ENCODE results near the gene CEP131. TPM values are rescaled to one million over a fixed set of nuclear protein-coding genes. Genes with fewer than 3 reads are reported as not detected.

CEP131 gene
- total RNA-seq, 4 donors from 2014 or later: 5.5 to 8.1 (median 6.0) TPM

- Histone ChIP-seq H3K36me3 (no peaks in the 10 kb centered on the region), H3K4me1 (peaks cover 7 to 11% (median 8%) of the 10 kb centered on the region in 3 donors), H3K27me3 (peaks cover 0 to 17% (median 0%) of the 10 kb centered on the region in 4 donors), H3K9me3 (no peaks in the 10 kb centered on the region), H3K27ac (no peak overlapping the region), H3K4me3 (no peak overlapping the region)
- intact Hi-C loops (cut with DNase I): no loop called here
- no peak for DNase-seq
- WGBS, 2 donors: 30 to 60% methylated on average over 2 of the region's 11 CpGs
- TF ChIP-seq POLR2A (IDR thresholded peaks at IDR 0.05) (no peak), CTCF (IDR thresholded peaks at IDR 0.05) (no peak)
These were observed 79.6 kb downstream of the CEP131 start for GRCh38 chr17:81143200-81143527.

GRCh38 chr17:81142301-81143199 is 80.2 kb downstream of the CEP131 start:
- Histone ChIP-seq H3K4me1 (peaks cover 7 to 11% (median 8%) of the 10 kb centered on the region in 3 donors), H3K9me3 (no peaks in the 10 kb centered on the region), H3K36me3 (no peaks in the 10 kb centered on the region), H3K27me3 (peaks cover 0 to 16% (median 0%) of the 10 kb centered on the region in 4 donors), H3K27ac (no peak overlapping the region), H3K4me3 (no peak overlapping the region)
- 67 to 87% methylated on average over 3 to 6 of the region's 25 CpGs for WGBS, 2 donors
- intact Hi-C loops (cut with DNase I): no loop called here
- no peak for DNase-seq
- TF ChIP-seq POLR2A (IDR thresholded peaks at IDR 0.05) (no peak), CTCF (IDR thresholded peaks at IDR 0.05) (peak in 5 of 6 experiments; percentile 52 to 70 (median 57))

- Histone ChIP-seq H3K4me1 (peaks cover 7 to 11% (median 8%) of the 10 kb centered on the region in 3 donors), H3K4me3 (no peak overlapping the region), H3K27ac (no peak overlapping the region), H3K27me3 (peaks cover 0 to 16% (median 0%) of the 10 kb centered on the region in 4 donors), H3K36me3 (no peaks in the 10 kb centered on the region), H3K9me3 (no peaks in the 10 kb centered on the region)
- no CpG with 5 or more reads among the region's 37 CpGs for WGBS, 2 donors
- no peak for DNase-seq
- intact Hi-C loops (cut with DNase I): no loop called here
- TF ChIP-seq POLR2A (IDR thresholded peaks at IDR 0.05) (no peak), CTCF (IDR thresholded peaks at IDR 0.05) (no peak)
These were observed 82.1 kb downstream of the CEP131 start for GRCh38 chr17:81140695-81141094.

- TF ChIP-seq CTCF (IDR thresholded peaks at IDR 0.05): no peak
- TF ChIP-seq POLR2A (IDR thresholded peaks at IDR 0.05): no peak
- peaks cover 0 to 20% (median 0%) of the 10 kb centered on the region in 4 donors for H3K27me3 ChIP-seq
- H3K4me3 ChIP-seq: no peak overlapping the region
- H3K27ac ChIP-seq: no peak overlapping the region
- intact Hi-C loops (cut with DNase I): no loop called here
- no peaks in the 10 kb centered on the region for H3K9me3 ChIP-seq
- no peak for DNase-seq
- whole genome bisulfite sequencing, 2 donors: 48 to 55% methylated on average over 8 of the region's 8 CpGs
- H3K4me1 ChIP-seq: peaks cover 7 to 11% (median 8%) of the 10 kb centered on the region in 3 donors
- H3K36me3 ChIP-seq: no peaks in the 10 kb centered on the region
These were observed 82.7 kb downstream of the CEP131 start for GRCh38 chr17:81140018-81140417.

Other genes starting within 250 kb of the CEP131 start
- 10 to 100 TPM; 16.7 to 23.8 (median 22.1) TPM for gene CHMP6, start 231.1 kb downstream of the CEP131 start, total RNA-seq
- 100 to 1,000 TPM in 3 of 4 donors, 10 to 100 TPM in 1; 87.8 to 175 (median 105) TPM for gene BAIAP2, start 187.8 kb downstream of the CEP131 start, total RNA-seq
- gene PVALEF, start 57.5 kb downstream of the CEP131 start, total RNA-seq: not detected
- gene AATK, start 56.7 kb downstream of the CEP131 start, total RNA-seq: 1 to 10 TPM in 1 of 4 donors, under 1 TPM in 2, not detected in 1; 0.57 to 1.5 (median 0.70) TPM
- 10 to 100 TPM; 16.7 to 42.9 (median 23.3) TPM for gene TEPSIN, start 16.1 kb upstream of the CEP131 start, total RNA-seq
- gene NDUFAF8, start 16.4 kb upstream of the CEP131 start, total RNA-seq: 10 to 100 TPM; 22.0 to 67.0 (median 34.3) TPM
- 10 to 100 TPM; 37.8 to 49.8 (median 45.3) TPM for gene SLC38A10, start 72.3 kb upstream of the CEP131 start, total RNA-seq
- 10 to 100 TPM in 1 of 4 donors, 1 to 10 TPM in 3; 3.8 to 10.6 (median 5.4) TPM for gene BAHCC1, start 172.5 kb upstream of the CEP131 start, total RNA-seq